Panc1 (cell line): ENCODE measurements around the gene LCORL.

Experiments
- CTCF ChIP-seq: fragments of 450-650 bp; IDR thresholded peaks from 2 replicates; pipeline ENCODE4 v1.5.1; 2017; ENCODE audit warnings: mild to moderate bottlenecking
- POLR2AphosphoS5 ChIP-seq: IDR thresholded peaks from 2 replicates; pipeline ENCODE4 v1.6.1; 2012; ENCODE audit warnings: mild to moderate bottlenecking, low read depth, low read length, moderate library complexity
- SIN3A ChIP-seq: IDR thresholded peaks from 2 replicates; pipeline ENCODE4 v1.6.1; 2012; ENCODE audit warnings: low read depth, mild to moderate bottlenecking, low read length, moderate library complexity, borderline replicate concordance; ENCODE audit not compliant: insufficient read depth

- no peak for TF ChIP-seq CTCF
- no peak for TF ChIP-seq SIN3A
- no peak for TF ChIP-seq POLR2AphosphoS5
Measured at GRCh38 chr4:17823871-17824669, 197.5 kb downstream of the LCORL start.
